ENCODE results near the gene ASIC5. TPM values are rescaled to one million over a fixed set of nuclear protein-coding genes. Genes with fewer than 3 reads are reported as not detected.

ASIC5 gene
- total and polyA plus RNA-seq, 9 donors = 0.19 TPM; not detected in 8

DNA sequence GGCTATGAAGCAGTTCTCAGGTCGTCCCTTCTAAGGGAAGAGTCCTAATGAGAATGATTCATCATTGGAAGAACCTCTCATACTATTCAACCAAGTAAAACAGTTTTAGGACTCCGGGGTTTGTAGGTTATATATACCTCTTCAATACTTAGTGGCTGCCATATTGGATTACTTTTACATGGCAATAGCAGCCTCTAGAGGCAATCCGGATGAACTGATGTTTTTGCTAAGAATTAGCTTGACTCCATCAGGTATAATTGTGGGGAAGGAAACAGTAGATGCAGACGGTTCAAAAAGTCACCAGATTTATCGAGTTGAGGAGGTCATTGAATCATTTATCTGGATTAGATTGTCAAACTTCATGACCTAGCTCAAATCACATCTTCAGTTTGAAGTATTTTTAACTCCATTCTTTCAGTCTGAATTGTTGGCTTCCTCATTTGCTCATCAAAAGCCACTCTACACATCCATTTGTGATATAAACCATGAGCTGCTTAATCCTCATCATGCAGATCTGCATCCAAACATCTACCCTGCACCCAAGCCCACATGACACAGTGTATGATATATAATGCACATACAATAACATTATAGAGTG lies 78.9 kb downstream of the ASIC5 start:
- no CpG with 5 or more reads among the region's 5 CpGs for WGBS (ENCODE audit: insufficient coverage)
- Histone ChIP-seq H3K36me3 (ENCODE audit: control insufficient read depth, insufficient read depth, low read length) (peaks cover 3% of the 10 kb centered on the region), H3K27ac (ENCODE audit: low read length) (no peak overlapping the region), H3K27me3 (ENCODE audit: control insufficient read depth, insufficient read depth, low read length) (no peaks in the 10 kb centered on the region), H3K4me3 (ENCODE audit: low read length) (no peak overlapping the region), H3K9me3 (replicated peaks; ENCODE audit: control insufficient read depth, low read depth, low read length) (no peaks in the 10 kb centered on the region), H3K4me1 (ENCODE audit: control insufficient read depth, insufficient read depth, low read length) (no peaks in the 10 kb centered on the region)
- peak; percentile 66 for DNase-seq

DNA sequence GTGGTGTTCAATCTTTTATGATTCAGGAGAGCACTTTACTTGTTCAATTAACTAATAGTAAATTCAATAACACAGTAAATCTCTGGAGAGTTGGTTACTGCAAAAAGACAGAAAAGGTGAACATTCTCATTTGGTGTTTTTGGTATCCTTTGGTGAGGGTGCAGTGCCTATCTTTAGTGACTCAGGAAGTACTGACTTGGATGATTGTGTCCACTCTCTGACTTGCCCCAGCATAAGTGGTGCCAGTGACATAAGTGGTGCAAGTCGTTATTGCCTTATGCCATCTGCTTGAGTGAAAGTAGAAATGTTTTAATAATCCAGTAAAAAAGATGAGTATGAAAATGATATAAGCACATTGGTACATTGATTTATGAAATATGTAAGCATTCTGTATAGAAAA lies 80.2 kb downstream of the ASIC5 start:
- DNase-seq = no peak
- H3K27ac ChIP-seq (ENCODE audit: low read length) = no peak overlapping the region
- H3K9me3 ChIP-seq (replicated peaks; ENCODE audit: control insufficient read depth, low read depth, low read length) = no peaks in the 10 kb centered on the region
- peaks cover 3% of the 10 kb centered on the region for H3K36me3 ChIP-seq (ENCODE audit: control insufficient read depth, insufficient read depth, low read length)
- H3K27me3 ChIP-seq (ENCODE audit: control insufficient read depth, insufficient read depth, low read length) = no peaks in the 10 kb centered on the region
- H3K4me3 ChIP-seq (ENCODE audit: low read length) = no peak overlapping the region
- 80% methylated on average over 1 of the region's 1 CpG for WGBS (ENCODE audit: insufficient coverage)
- no peaks in the 10 kb centered on the region for H3K4me1 ChIP-seq (ENCODE audit: control insufficient read depth, insufficient read depth, low read length)

DNA sequence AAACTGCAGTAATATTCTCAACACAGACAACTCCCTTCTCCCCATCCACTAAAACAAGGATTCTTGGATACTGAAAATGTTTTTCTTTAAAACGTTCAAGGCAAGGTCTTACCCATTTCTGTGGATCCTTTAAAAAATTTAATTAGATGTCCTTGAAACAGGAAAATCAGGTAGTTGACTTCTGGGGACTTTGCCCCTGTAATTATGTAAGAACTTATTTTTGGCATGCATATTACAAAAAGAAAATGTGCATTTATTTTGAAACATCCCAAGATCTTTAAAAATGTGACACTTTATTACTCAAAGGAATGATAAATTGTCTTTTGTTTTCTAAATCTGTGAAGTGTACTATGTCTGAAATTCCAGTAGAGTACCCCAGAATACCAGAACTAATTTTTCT lies 81.4 kb downstream of the ASIC5 start:
- peaks cover 3% of the 10 kb centered on the region for H3K36me3 ChIP-seq (ENCODE audit: control insufficient read depth, insufficient read depth, low read length)
- no peak overlapping the region for H3K4me3 ChIP-seq (ENCODE audit: low read length)
- WGBS (ENCODE audit: insufficient coverage) = no CpG with 5 or more reads among the region's 1 CpG
- H3K27me3 ChIP-seq (ENCODE audit: control insufficient read depth, insufficient read depth, low read length) = no peaks in the 10 kb centered on the region
- H3K9me3 ChIP-seq (replicated peaks; ENCODE audit: control insufficient read depth, low read depth, low read length) = no peaks in the 10 kb centered on the region
- H3K27ac ChIP-seq (ENCODE audit: low read length) = no peak overlapping the region
- no peaks in the 10 kb centered on the region for H3K4me1 ChIP-seq (ENCODE audit: control insufficient read depth, insufficient read depth, low read length)
- no peak for DNase-seq

DNA sequence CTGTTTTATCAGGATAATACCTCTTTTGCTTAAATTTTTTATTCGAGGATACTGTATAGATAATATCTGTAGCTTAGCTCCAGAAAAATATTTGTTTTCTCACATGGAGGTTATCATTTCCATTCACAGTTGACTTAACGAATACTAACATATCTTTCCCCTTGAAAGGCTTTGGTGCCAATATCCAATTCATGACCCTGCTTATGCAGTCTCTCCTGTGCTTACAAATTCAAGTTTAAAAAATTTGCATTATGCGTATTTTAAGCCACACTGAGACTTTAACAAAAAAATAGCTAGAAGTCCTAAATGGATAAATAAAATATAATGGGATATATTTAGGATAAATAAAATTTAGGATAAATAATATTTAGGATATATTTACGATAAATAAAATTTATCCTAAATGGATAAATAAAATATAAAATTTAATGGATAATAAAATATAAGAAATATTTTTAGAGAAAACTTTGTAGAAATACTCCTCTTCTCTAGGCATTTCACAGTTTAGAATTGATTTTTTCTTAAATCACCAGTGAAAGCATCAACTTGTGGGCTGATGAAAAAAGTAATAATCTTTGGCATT lies 84.7 kb downstream of the ASIC5 start:
- H3K4me1 ChIP-seq (ENCODE audit: control insufficient read depth, insufficient read depth, low read length) = no peaks in the 10 kb centered on the region
- H3K36me3 ChIP-seq (ENCODE audit: control insufficient read depth, insufficient read depth, low read length) = no peaks in the 10 kb centered on the region
- H3K9me3 ChIP-seq (replicated peaks; ENCODE audit: control insufficient read depth, low read depth, low read length) = no peaks in the 10 kb centered on the region
- no peak overlapping the region for H3K27ac ChIP-seq (ENCODE audit: low read length)
- no peak for DNase-seq
- no peaks in the 10 kb centered on the region for H3K27me3 ChIP-seq (ENCODE audit: control insufficient read depth, insufficient read depth, low read length)
- 100% methylated on average over 1 of the region's 4 CpGs for WGBS (ENCODE audit: insufficient coverage)
- H3K4me3 ChIP-seq (ENCODE audit: low read length) = no peak overlapping the region

DNA sequence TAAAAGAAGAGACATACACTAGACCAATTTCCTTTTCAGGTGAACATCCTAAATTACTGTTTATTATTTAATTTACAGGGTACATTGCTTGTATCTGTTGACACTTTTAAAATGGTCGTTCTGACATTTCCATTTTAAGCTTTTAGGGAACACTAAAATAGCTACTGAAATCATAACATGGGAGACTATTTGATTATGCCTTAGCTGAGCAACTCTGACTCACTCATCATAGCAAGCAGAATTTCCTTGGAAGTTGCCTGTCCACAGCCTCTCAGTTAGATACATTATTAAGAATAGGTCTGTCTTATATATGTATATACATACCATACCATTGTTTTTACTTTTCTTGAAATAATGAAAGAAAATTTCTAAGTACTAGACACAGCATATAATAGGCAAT lies 85.3 kb downstream of the ASIC5 start:
- WGBS (ENCODE audit: insufficient coverage) = no CpG with 5 or more reads among the region's 1 CpG
- Histone ChIP-seq H3K27me3 (ENCODE audit: control insufficient read depth, insufficient read depth, low read length) (no peaks in the 10 kb centered on the region), H3K9me3 (replicated peaks; ENCODE audit: control insufficient read depth, low read depth, low read length) (no peaks in the 10 kb centered on the region), H3K4me1 (ENCODE audit: control insufficient read depth, insufficient read depth, low read length) (no peaks in the 10 kb centered on the region), H3K27ac (ENCODE audit: low read length) (no peak overlapping the region), H3K36me3 (ENCODE audit: control insufficient read depth, insufficient read depth, low read length) (no peaks in the 10 kb centered on the region), H3K4me3 (ENCODE audit: low read length) (no peak overlapping the region)
- no peak for DNase-seq

Other genes starting within 250 kb of the ASIC5 start
- 16.4 TPM for gene GUCY1A1, start 199.4 kb downstream of the ASIC5 start, total RNA-seq
- 10 to 100 TPM; 10.2 to 18.3 (median 13.2) TPM for gene GUCY1A1, start 199.4 kb downstream of the ASIC5 start, polyA plus RNA-seq (ENCODE audit: insufficient read depth in 1 of 8, insufficient read length in 8 of 8, low replicate concordance in 1 of 8)
- gene GUCY1B1, start 107.3 kb downstream of the ASIC5 start, total RNA-seq = 14.4 TPM
- gene GUCY1B1, start 107.3 kb downstream of the ASIC5 start, polyA plus RNA-seq (ENCODE audit: insufficient read depth in 1 of 8, insufficient read length in 8 of 8, low replicate concordance in 1 of 8) = 10 to 100 TPM; 17.5 to 26.4 (median 21.8) TPM
- 0.13 TPM for gene TDO2, start 37.4 kb upstream of the ASIC5 start, total RNA-seq
- 1 to 10 TPM in 1 of 8 donors, under 1 TPM in 4, not detected in 3; 0.12 to 2.3 (median 0.44) TPM for gene TDO2, start 37.4 kb upstream of the ASIC5 start, polyA plus RNA-seq (ENCODE audit: insufficient read depth in 1 of 8, insufficient read length in 8 of 8, low replicate concordance in 1 of 8)
- 21.6 TPM for gene CTSO, start 87.6 kb upstream of the ASIC5 start, total RNA-seq
- gene CTSO, start 87.6 kb upstream of the ASIC5 start, polyA plus RNA-seq (ENCODE audit: insufficient read depth in 1 of 8, insufficient read length in 8 of 8, low replicate concordance in 1 of 8) = 10 to 100 TPM; 23.1 to 34.7 (median 25.4) TPM

All from muscle of leg (tissue), 11 donors.